Mesenchymal stem cell (in vitro differentiated cells and primary cell): ENCODE data around the gene FANCE.
A peak's percentile ranks its signal among the peaks of the same experiment; 100 is the strongest.

Experiments used
- DNase-seq: peaks from one replicate; pipeline ENCODE4 v3.0.0-alpha.2; 2013
- H2AFZ ChIP-seq: one replicate; pipeline ENCODE4 v1.6.1; 2013; ENCODE audit warnings: low read depth, mild to moderate bottlenecking, control low read depth, inconsistent platforms, low read length, moderate library complexity
- H2AK5ac ChIP-seq: 2 replicates; pipeline ENCODE4 v1.6.1; 2013; ENCODE audit warnings: low read length, moderate library complexity, mild to moderate bottlenecking, inconsistent platforms; ENCODE audit not compliant: severe bottlenecking
- H2BK120ac ChIP-seq: one replicate; pipeline ENCODE4 v1.6.1; 2013; ENCODE audit warnings: low read depth, mild to moderate bottlenecking, inconsistent platforms, low read length, moderate library complexity
- H2BK12ac ChIP-seq, 2 experiments: one replicate each; pipeline ENCODE4 v1.6.1; 2013; ENCODE audit warnings: inconsistent platforms in 2 of 2, low read length in 2 of 2, mild to moderate bottlenecking in 2 of 2, moderate library complexity in 2 of 2, control low read depth in 1 of 2
- H2BK15ac ChIP-seq: one replicate; pipeline ENCODE4 v1.6.1; 2013; ENCODE audit warnings: mild to moderate bottlenecking, low read depth, inconsistent platforms; ENCODE audit not compliant: poor library complexity, severe bottlenecking
- H2BK5ac ChIP-seq: 2 replicates; pipeline ENCODE4 v1.6.1; 2013; ENCODE audit warnings: low read depth, mild to moderate bottlenecking, low read length, control low read depth, inconsistent platforms; ENCODE audit not compliant: poor library complexity, severe bottlenecking
- H3K14ac ChIP-seq, 2 experiments: one replicate each; pipeline ENCODE4 v1.6.1; 2013; ENCODE audit warnings: inconsistent platforms in 2 of 2, low read length in 2 of 2, control low read depth in 1 of 2, mild to moderate bottlenecking in 1 of 2, moderate library complexity in 1 of 2
- H3K18ac ChIP-seq, 2 experiments: one replicate each; pipeline ENCODE4 v1.6.1; 2013; ENCODE audit warnings: inconsistent platforms in 2 of 2, low read length in 2 of 2, control low read depth in 1 of 2, low read depth in 1 of 2, mild to moderate bottlenecking in 1 of 2
- H3K23ac ChIP-seq, 2 experiments: one replicate each; pipeline ENCODE4 v1.6.1; 2013; ENCODE audit warnings: inconsistent platforms in 2 of 2, low read length in 2 of 2, mild to moderate bottlenecking in 2 of 2, moderate library complexity in 2 of 2, control low read depth in 1 of 2
- H3K27ac ChIP-seq: 2 replicates; pipeline ENCODE4 v1.5.1; 2013; ENCODE audit warnings: mild to moderate bottlenecking, moderate library complexity, low read length, control low read depth, inconsistent platforms; ENCODE audit not compliant: poor library complexity, severe bottlenecking
- H3K27me3 ChIP-seq, 2 experiments: 2 replicates each; pipeline versions ENCODE4 v1.6.1 to v1.7.0; 2013; ENCODE audit warnings: low read length in 2 of 2, mild to moderate bottlenecking in 2 of 2, moderate library complexity in 2 of 2, control low read depth in 1 of 2, inconsistent platforms in 1 of 2; ENCODE audit not compliant: control insufficient read depth in 1 of 2, insufficient read depth in 1 of 2
- H3K36me3 ChIP-seq, 2 experiments: 2 replicates each; pipeline versions ENCODE4 v1.6.1 to v1.7.0; 2013; ENCODE audit warnings: low read length in 2 of 2, control low read depth in 1 of 2, inconsistent platforms in 1 of 2, low read depth in 1 of 2, mild to moderate bottlenecking in 1 of 2; ENCODE audit not compliant: insufficient read depth in 2 of 2, control insufficient read depth in 1 of 2
- H3K4ac ChIP-seq, 2 experiments: one replicate each; pipeline ENCODE4 v1.6.1; 2013; ENCODE audit warnings: inconsistent platforms in 2 of 2, low read length in 2 of 2, mild to moderate bottlenecking in 2 of 2, moderate library complexity in 2 of 2, control low read depth in 1 of 2, low read depth in 1 of 2
- H3K4me1 ChIP-seq: 2 replicates; pipeline ENCODE4 v1.6.1; 2013; ENCODE audit warnings: low read depth, low read length, control low read depth; ENCODE audit not compliant: control insufficient read depth, insufficient read depth
- H3K4me2 ChIP-seq: 2 replicates; pipeline ENCODE4 v1.6.1; 2013; ENCODE audit warnings: low read length, mild to moderate bottlenecking, inconsistent platforms; ENCODE audit not compliant: poor library complexity, severe bottlenecking
- H3K4me3 ChIP-seq, 2 experiments: 2 replicates each; pipeline versions ENCODE4 v1.5.1 to v1.7.0; 2013; ENCODE audit warnings: low read length in 2 of 2, mild to moderate bottlenecking in 2 of 2, control low read depth in 1 of 2, low read depth in 1 of 2; ENCODE audit not compliant: insufficient read depth in 1 of 2
- H3K79me1 ChIP-seq: replicated peaks from 2 replicates; pipeline ENCODE4 v1.6.1; 2013; ENCODE audit warnings: mild to moderate bottlenecking, control low read depth, low read length, inconsistent platforms; ENCODE audit not compliant: poor library complexity, severe bottlenecking
- H3K9ac ChIP-seq: 2 replicates; pipeline ENCODE4 v1.7.0; 2013; ENCODE audit warnings: mild to moderate bottlenecking, low read length, moderate library complexity
- H3K9me3 ChIP-seq: 2 replicates; pipeline ENCODE4 v1.7.0; 2013; ENCODE audit warnings: mild to moderate bottlenecking, low read length; ENCODE audit not compliant: control insufficient read depth
- H4K8ac ChIP-seq: one replicate; pipeline ENCODE4 v1.6.1; 2013; ENCODE audit warnings: inconsistent platforms, mild to moderate bottlenecking, low read length, moderate library complexity
- H4K91ac ChIP-seq: one replicate; pipeline ENCODE4 v1.6.1; 2013; ENCODE audit warnings: mild to moderate bottlenecking, low read length, inconsistent platforms
- WGBS: methylation state at CpG from one replicate; pipeline ENCODE4 v1.1.7; 2013; ENCODE audit warnings: mixed read lengths; 5-methylcytosine and 5-hydroxymethylcytosine counted together

Gene FANCE

GRCh38 chr6:35481226-35481625 is 29.1 kb downstream of the FANCE start:
- no peak for DNase-seq
- Histone ChIP-seq H3K27ac (no peak overlapping the region), H2BK120ac (no peak overlapping the region), H2AFZ (no peak overlapping the region), H3K4me2 (no peak overlapping the region), H3K18ac (no peak overlapping the region), H2BK12ac (no peak overlapping the region), H3K14ac (no peak overlapping the region), H3K23ac (no peak overlapping the region), H3K9me3 (no peaks in the 10 kb centered on the region), H2BK5ac (no peak overlapping the region), H3K4me1 (peaks cover 32% of the 10 kb centered on the region), H3K36me3 (peaks cover 74 to 85% of the 10 kb centered on the region in 2 experiments), H4K91ac (no peak overlapping the region), H3K79me1 (peaks cover 42% of the 10 kb centered on the region), H2BK15ac (no peak overlapping the region), H4K8ac (no peak overlapping the region), H2AK5ac (no peak overlapping the region), H3K9ac (no peak overlapping the region), H3K4me3 (no peak overlapping the region), H3K27me3 (no peaks in the 10 kb centered on the region), H3K4ac (no peak overlapping the region)
- 94% methylated on average over 6 of the region's 8 CpGs for WGBS

GRCh38 chr6:35483062-35483461 is 30.9 kb downstream of the FANCE start:
- Histone ChIP-seq H3K27ac (no peak overlapping the region), H3K4me2 (no peak overlapping the region), H3K23ac (peak overlapping the region in 1 of 2 experiments; percentile 43), H3K9ac (no peak overlapping the region), H3K4me3 (no peak overlapping the region), H3K4me1 (peaks cover 46% of the 10 kb centered on the region), H4K8ac (peak overlapping the region; percentile 7), H3K14ac (no peak overlapping the region), H2BK5ac (no peak overlapping the region), H2AFZ (no peak overlapping the region), H2AK5ac (peak overlapping the region; percentile 27), H3K36me3 (peaks cover 60 to 75% of the 10 kb centered on the region in 2 experiments), H2BK15ac (no peak overlapping the region), H2BK120ac (no peak overlapping the region), H3K9me3 (no peaks in the 10 kb centered on the region), H3K27me3 (no peaks in the 10 kb centered on the region), H2BK12ac (no peak overlapping the region), H3K4ac (no peak overlapping the region), H3K79me1 (peaks cover 46% of the 10 kb centered on the region), H4K91ac (no peak overlapping the region), H3K18ac (no peak overlapping the region)
- no peak for DNase-seq
- WGBS = 100% methylated on average over 4 of the region's 4 CpGs

GRCh38 chr6:35483490-35483889 is 31.4 kb downstream of the FANCE start:
- Histone ChIP-seq H4K91ac (no peak overlapping the region), H4K8ac (peak overlapping the region; percentile 7), H3K9ac (no peak overlapping the region), H2AFZ (no peak overlapping the region), H3K4me3 (no peak overlapping the region), H3K4ac (no peak overlapping the region), H3K14ac (no peak overlapping the region), H3K18ac (no peak overlapping the region), H2BK15ac (no peak overlapping the region), H3K23ac (peak overlapping the region in 1 of 2 experiments; percentile 43), H3K79me1 (peaks cover 46% of the 10 kb centered on the region), H2BK5ac (no peak overlapping the region), H3K9me3 (no peaks in the 10 kb centered on the region), H2AK5ac (no peak overlapping the region), H3K27me3 (no peaks in the 10 kb centered on the region), H3K27ac (no peak overlapping the region), H3K4me1 (peaks cover 51% of the 10 kb centered on the region), H3K4me2 (no peak overlapping the region), H3K36me3 (peaks cover 56 to 70% of the 10 kb centered on the region in 2 experiments), H2BK120ac (no peak overlapping the region), H2BK12ac (no peak overlapping the region)
- WGBS = 94% methylated on average over 3 of the region's 3 CpGs
- no peak for DNase-seq

- peaks cover 52% of the 10 kb centered on the region for H3K4me1 ChIP-seq
- H3K9me3 ChIP-seq = no peaks in the 10 kb centered on the region
- H3K9ac ChIP-seq = peak overlapping the region; percentile 63
- H3K18ac ChIP-seq = peak overlapping the region in 1 of 2 experiments; percentile 35
- no peak overlapping the region for H2AFZ ChIP-seq
- peak overlapping the region; percentile 54 for H2AK5ac ChIP-seq
- peaks cover 52 to 67% of the 10 kb centered on the region in 2 experiments for H3K36me3 ChIP-seq
- no peaks in the 10 kb centered on the region for H3K27me3 ChIP-seq
- H3K79me1 ChIP-seq = peaks cover 46% of the 10 kb centered on the region
- H2BK120ac ChIP-seq = no peak overlapping the region
- no peak overlapping the region for H2BK5ac ChIP-seq
- H3K27ac ChIP-seq = no peak overlapping the region
- no peak overlapping the region for H3K4me3 ChIP-seq
- H3K4me2 ChIP-seq = no peak overlapping the region
- H3K4ac ChIP-seq = peak overlapping the region in 1 of 2 experiments; percentile 26
- no peak overlapping the region for H3K14ac ChIP-seq
- peak overlapping the region; percentile 53 for H2BK15ac ChIP-seq
- WGBS = 96% methylated on average over 11 of the region's 13 CpGs
- H4K8ac ChIP-seq = no peak overlapping the region
- no peak overlapping the region for H3K23ac ChIP-seq
- no peak for DNase-seq
- H4K91ac ChIP-seq = no peak overlapping the region
- H2BK12ac ChIP-seq = peak overlapping the region in 1 of 2 experiments; percentile 37
These were observed 31.9 kb downstream of the FANCE start for GRCh38 chr6:35483893-35484645.
